ENCODE measurements around the gene CAPZB.

CAPZB gene

DNA sequence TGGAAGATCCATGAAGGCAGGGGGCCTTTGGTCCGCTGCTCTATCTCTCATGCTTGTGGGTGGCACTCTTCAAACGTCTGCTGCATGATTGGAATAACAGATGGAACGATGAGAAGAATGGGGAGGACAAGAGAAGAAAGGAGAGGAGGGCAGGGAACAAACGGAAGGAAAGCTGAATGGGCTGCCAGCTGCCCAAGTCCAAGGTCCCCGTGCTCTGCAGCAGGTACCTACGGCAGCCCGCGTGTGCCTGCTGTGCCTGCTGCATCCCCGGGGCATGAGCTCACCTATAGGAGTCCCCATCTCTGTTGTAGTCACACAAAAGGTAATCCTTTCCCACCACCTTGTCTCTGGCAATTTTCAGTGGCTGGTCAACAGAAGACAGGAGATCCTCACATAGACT, 100.1 kb downstream of the CAPZB start:
- DNase-seq, result no peak
- Histone ChIP-seq H3K27me3 (ENCODE audit: insufficient read depth, low read length, poor library complexity) (no peaks in the 10 kb centered on the region), H3K4me1 (ENCODE audit: insufficient read depth, low read length) (peaks cover 2% of the 10 kb centered on the region), H4K20me1 (ENCODE audit: insufficient read depth, low read length) (peaks cover 65% of the 10 kb centered on the region), H3K4me3 (ENCODE audit: low read depth in 1 of 2, low read length in 2 of 2) (no peak overlapping the region), H3K9ac (ENCODE audit: low read depth, low read length) (no peak overlapping the region), H3K4me2 (ENCODE audit: insufficient read depth, low read length) (no peak overlapping the region), H3K79me2 (ENCODE audit: insufficient read depth, low read length) (peaks cover 50% of the 10 kb centered on the region), H2AFZ (ENCODE audit: low read depth, low read length) (no peak overlapping the region), H3K9me3 (ENCODE audit: insufficient read depth, low read length, severe bottlenecking) (no peaks in the 10 kb centered on the region), H3K27ac (ENCODE audit: low read length) (no peak overlapping the region), H3K36me3 (ENCODE audit: insufficient read depth, low read length) (peaks cover 36% of the 10 kb centered on the region)
- TF ChIP-seq EZH2 (IDR thresholded peaks at IDR 0.05; ENCODE audit: borderline replicate concordance, low read depth, low read length, severe bottlenecking), result no peak
- TF ChIP-seq, protein P1, sequence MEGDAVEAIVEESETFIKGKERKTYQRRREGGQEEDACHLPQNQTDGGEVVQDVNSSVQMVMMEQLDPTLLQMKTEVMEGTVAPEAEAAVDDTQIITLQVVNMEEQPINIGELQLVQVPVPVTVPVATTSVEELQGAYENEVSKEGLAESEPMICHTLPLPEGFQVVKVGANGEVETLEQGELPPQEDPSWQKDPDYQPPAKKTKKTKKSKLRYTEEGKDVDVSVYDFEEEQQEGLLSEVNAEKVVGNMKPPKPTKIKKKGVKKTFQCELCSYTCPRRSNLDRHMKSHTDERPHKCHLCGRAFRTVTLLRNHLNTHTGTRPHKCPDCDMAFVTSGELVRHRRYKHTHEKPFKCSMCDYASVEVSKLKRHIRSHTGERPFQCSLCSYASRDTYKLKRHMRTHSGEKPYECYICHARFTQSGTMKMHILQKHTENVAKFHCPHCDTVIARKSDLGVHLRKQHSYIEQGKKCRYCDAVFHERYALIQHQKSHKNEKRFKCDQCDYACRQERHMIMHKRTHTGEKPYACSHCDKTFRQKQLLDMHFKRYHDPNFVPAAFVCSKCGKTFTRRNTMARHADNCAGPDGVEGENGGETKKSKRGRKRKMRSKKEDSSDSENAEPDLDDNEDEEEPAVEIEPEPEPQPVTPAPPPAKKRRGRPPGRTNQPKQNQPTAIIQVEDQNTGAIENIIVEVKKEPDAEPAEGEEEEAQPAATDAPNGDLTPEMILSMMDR (IDR thresholded peaks at IDR 0.05; ENCODE audit: borderline replicate concordance, extremely low read depth, low read length, poor library complexity, severe bottlenecking), result no peak
- no peak for ATAC-seq (ENCODE audit: insufficient read depth, low read depth)

DNA sequence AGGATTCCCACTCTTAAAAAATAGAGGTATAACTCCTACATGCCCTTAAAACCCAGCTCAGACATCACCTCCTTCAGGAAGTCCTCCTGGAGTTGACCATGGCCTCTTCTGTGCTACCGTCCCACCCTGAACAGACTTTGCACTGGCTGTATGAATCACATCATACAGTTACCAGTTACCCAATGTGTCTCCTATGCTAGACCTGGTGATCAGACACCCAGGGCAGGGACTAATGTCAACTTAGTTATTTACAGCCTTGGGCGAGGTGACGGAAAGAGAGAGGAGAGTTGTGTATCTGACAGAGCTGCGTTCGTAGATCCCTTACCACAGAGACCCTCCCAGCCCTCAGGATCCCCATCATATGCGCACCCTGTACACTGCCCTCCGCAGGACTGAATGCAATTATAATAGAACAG, 100.6 kb downstream of the CAPZB start:
- no peak for TF ChIP-seq EZH2 (IDR thresholded peaks at IDR 0.05; ENCODE audit: borderline replicate concordance, low read depth, low read length, severe bottlenecking)
- TF ChIP-seq, protein P1 (IDR thresholded peaks at IDR 0.05; ENCODE audit: borderline replicate concordance, extremely low read depth, low read length, poor library complexity, severe bottlenecking), result no peak
- Histone ChIP-seq H3K79me2 (ENCODE audit: insufficient read depth, low read length) (peaks cover 46% of the 10 kb centered on the region), H4K20me1 (ENCODE audit: insufficient read depth, low read length) (peaks cover 61% of the 10 kb centered on the region), H3K36me3 (ENCODE audit: insufficient read depth, low read length) (peaks cover 41% of the 10 kb centered on the region), H3K27ac (ENCODE audit: low read length) (no peak overlapping the region), H3K9me3 (ENCODE audit: insufficient read depth, low read length, severe bottlenecking) (no peaks in the 10 kb centered on the region), H3K27me3 (ENCODE audit: insufficient read depth, low read length, poor library complexity) (no peaks in the 10 kb centered on the region), H3K9ac (ENCODE audit: low read depth, low read length) (no peak overlapping the region), H3K4me1 (ENCODE audit: insufficient read depth, low read length) (no peaks in the 10 kb centered on the region), H2AFZ (ENCODE audit: low read depth, low read length) (no peak overlapping the region), H3K4me2 (ENCODE audit: insufficient read depth, low read length) (no peak overlapping the region), H3K4me3 (ENCODE audit: low read depth in 1 of 2, low read length in 2 of 2) (no peak overlapping the region)
- ATAC-seq (ENCODE audit: insufficient read depth, low read depth) (no peak), DNase-seq (no peak)

DNA sequence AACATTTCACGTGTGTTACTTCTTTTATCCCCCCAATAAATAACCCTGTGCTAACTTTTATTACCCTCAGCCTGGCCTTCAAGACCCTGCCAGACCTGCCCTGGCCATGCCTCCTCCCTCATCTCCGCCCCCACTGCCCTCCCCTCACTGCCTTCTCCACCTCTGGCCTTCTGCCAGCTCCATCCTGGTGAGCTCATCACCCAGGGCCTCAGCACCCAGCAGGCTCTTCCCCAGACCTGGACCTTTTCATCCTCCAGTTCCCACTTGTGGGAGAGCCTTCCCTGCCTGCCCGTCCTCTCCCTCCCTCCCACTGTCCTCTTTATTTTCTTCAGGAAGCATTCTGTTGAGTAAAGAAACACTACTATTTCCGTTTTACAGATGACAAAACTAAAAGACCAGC, 101.2 kb downstream of the CAPZB start:
- Histone ChIP-seq H3K27me3 (ENCODE audit: insufficient read depth, low read length, poor library complexity) (no peaks in the 10 kb centered on the region), H3K27ac (ENCODE audit: low read length) (no peak overlapping the region), H3K79me2 (ENCODE audit: insufficient read depth, low read length) (peaks cover 41% of the 10 kb centered on the region), H3K4me2 (ENCODE audit: insufficient read depth, low read length) (no peak overlapping the region), H3K4me1 (ENCODE audit: insufficient read depth, low read length) (no peaks in the 10 kb centered on the region), H3K9me3 (ENCODE audit: insufficient read depth, low read length, severe bottlenecking) (no peaks in the 10 kb centered on the region), H3K4me3 (ENCODE audit: low read depth in 1 of 2, low read length in 2 of 2) (no peak overlapping the region), H3K9ac (ENCODE audit: low read depth, low read length) (no peak overlapping the region), H2AFZ (ENCODE audit: low read depth, low read length) (no peak overlapping the region), H4K20me1 (ENCODE audit: insufficient read depth, low read length) (peaks cover 56% of the 10 kb centered on the region), H3K36me3 (ENCODE audit: insufficient read depth, low read length) (peaks cover 46% of the 10 kb centered on the region)
- DNase-seq, result no peak
- no peak for ATAC-seq (ENCODE audit: insufficient read depth, low read depth)
- TF ChIP-seq, protein P1 (IDR thresholded peaks at IDR 0.05; ENCODE audit: borderline replicate concordance, extremely low read depth, low read length, poor library complexity, severe bottlenecking), result no peak
- TF ChIP-seq EZH2 (IDR thresholded peaks at IDR 0.05; ENCODE audit: borderline replicate concordance, low read depth, low read length, severe bottlenecking), result no peak

- no peak overlapping the region for H3K27ac ChIP-seq (ENCODE audit: low read length)
Measured at GRCh38 chr1:19382222-19382621, 103.1 kb downstream of the CAPZB start.

More at GRCh38 chr1:19382222-19382621, 103.1 kb downstream of the CAPZB start:
- no peaks in the 10 kb centered on the region for H3K9me3 ChIP-seq (ENCODE audit: insufficient read depth, low read length, severe bottlenecking)
- H3K9ac ChIP-seq (ENCODE audit: low read depth, low read length), result no peak overlapping the region
- ATAC-seq (ENCODE audit: insufficient read depth, low read depth) (no peak), DNase-seq (no peak)
- no peaks in the 10 kb centered on the region for H3K27me3 ChIP-seq (ENCODE audit: insufficient read depth, low read length, poor library complexity)
- H3K4me2 ChIP-seq (ENCODE audit: insufficient read depth, low read length), result no peak overlapping the region
- peaks cover 63% of the 10 kb centered on the region for H3K36me3 ChIP-seq (ENCODE audit: insufficient read depth, low read length)
- H4K20me1 ChIP-seq (ENCODE audit: insufficient read depth, low read length), result peaks cover 37% of the 10 kb centered on the region
- no peak overlapping the region for H3K4me3 ChIP-seq (ENCODE audit: low read depth in 1 of 2, low read length in 2 of 2)
- peaks cover 22% of the 10 kb centered on the region for H3K79me2 ChIP-seq (ENCODE audit: insufficient read depth, low read length)
- H2AFZ ChIP-seq (ENCODE audit: low read depth, low read length), result no peak overlapping the region
- H3K4me1 ChIP-seq (ENCODE audit: insufficient read depth, low read length), result no peaks in the 10 kb centered on the region
- no peak for TF ChIP-seq EZH2 (IDR thresholded peaks at IDR 0.05; ENCODE audit: borderline replicate concordance, low read depth, low read length, severe bottlenecking)
- TF ChIP-seq, protein P1 (IDR thresholded peaks at IDR 0.05; ENCODE audit: borderline replicate concordance, extremely low read depth, low read length, poor library complexity, severe bottlenecking), result no peak

Data from DND-41 (cell line).